Lower leg skin (tissue), 4 donors: Measurements from ENCODE around the gene TGFBR2. TPM values are rescaled to one million over a fixed set of nuclear protein-coding genes. Genes with fewer than 3 reads are reported as not detected.

ENCODE experiments used
- DNase-seq, 2 donors: peaks; one replicate each; pipeline ENCODE4 v3.0.0-alpha.2; 2019; ENCODE audit warnings: low spot score in 2 of 2
- H3K4me3 ChIP-seq: fragments of 200-600 bp; sonication (generic); 2 replicates; pipeline ENCODE4 v1.5.1; 2017; ENCODE audit warnings: mild to moderate bottlenecking, low read depth; ENCODE audit not compliant: poor library complexity, severe bottlenecking
- POLR2A ChIP-seq, 2 donors: fragments of 450-650 bp; IDR thresholded peaks; one replicate each; pipeline ENCODE4 v1.6.1; 2016 to 2017; ENCODE audit warnings: antibody characterized with exemption in 2 of 2, mild to moderate bottlenecking in 1 of 2, moderate library complexity in 1 of 2
- WGBS, 2 donors: methylation state at CpG; one replicate each; pipeline ENCODE4 v1.1.5; 2018; 5-methylcytosine and 5-hydroxymethylcytosine counted together
- intact Hi-C: fragments of 100-400 bp; cut with DNase I; formaldehyde crosslinking; loops from one replicate; pipeline ENCODE4 v1.15.0; 2023; ENCODE audit warnings: low total_unique reads
- total RNA-seq, 4 donors: library from RNA; depleted of rRNA; stranded (reverse); fragments of >200 nt; gene quantifications; one replicate each; pipeline ENCODE4 v1.1.0, GENCODE V29; 2016
- TF ChIP-seq, protein P1 (sequence below), 3 donors: fragments of 450-650 bp; IDR thresholded peaks; one replicate each; pipeline ENCODE4 v1.5.1; 2016; ENCODE audit warnings: antibody characterized with exemption in 3 of 3, mild to moderate bottlenecking in 3 of 3, moderate library complexity in 2 of 3

Gene TGFBR2
- total RNA-seq, 4 donors from 2014 or later: 57.8 to 109 (median 71.4) TPM

DNA sequence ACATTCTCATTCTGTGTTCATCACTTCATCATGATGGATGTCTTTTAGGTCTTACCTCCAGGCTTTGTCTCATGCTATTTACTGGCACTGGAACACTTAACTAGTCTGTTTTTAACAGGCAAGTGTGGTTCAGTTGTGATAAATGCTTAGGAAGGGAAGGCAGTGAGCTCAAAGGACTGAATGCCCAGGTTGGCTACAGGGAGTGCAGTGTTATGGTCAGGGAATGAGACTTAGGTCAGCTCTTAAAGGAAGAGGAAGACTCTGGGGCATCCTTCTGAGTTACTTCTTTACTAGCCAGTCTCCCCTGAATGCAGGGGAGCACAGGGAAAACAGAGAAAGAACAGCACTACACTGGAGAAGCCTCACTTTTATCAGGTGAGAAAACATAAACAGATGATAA lies 72.6 kb downstream of the TGFBR2 start:
- no peak overlapping the region for H3K4me3 ChIP-seq
- DNase-seq: no peak
- intact Hi-C loops: no loop called here
- TF ChIP-seq POLR2A (IDR thresholded peaks at IDR 0.05): no peak
- TF ChIP-seq, protein P1, sequence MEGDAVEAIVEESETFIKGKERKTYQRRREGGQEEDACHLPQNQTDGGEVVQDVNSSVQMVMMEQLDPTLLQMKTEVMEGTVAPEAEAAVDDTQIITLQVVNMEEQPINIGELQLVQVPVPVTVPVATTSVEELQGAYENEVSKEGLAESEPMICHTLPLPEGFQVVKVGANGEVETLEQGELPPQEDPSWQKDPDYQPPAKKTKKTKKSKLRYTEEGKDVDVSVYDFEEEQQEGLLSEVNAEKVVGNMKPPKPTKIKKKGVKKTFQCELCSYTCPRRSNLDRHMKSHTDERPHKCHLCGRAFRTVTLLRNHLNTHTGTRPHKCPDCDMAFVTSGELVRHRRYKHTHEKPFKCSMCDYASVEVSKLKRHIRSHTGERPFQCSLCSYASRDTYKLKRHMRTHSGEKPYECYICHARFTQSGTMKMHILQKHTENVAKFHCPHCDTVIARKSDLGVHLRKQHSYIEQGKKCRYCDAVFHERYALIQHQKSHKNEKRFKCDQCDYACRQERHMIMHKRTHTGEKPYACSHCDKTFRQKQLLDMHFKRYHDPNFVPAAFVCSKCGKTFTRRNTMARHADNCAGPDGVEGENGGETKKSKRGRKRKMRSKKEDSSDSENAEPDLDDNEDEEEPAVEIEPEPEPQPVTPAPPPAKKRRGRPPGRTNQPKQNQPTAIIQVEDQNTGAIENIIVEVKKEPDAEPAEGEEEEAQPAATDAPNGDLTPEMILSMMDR (IDR thresholded peaks at IDR 0.05): no peak

DNA sequence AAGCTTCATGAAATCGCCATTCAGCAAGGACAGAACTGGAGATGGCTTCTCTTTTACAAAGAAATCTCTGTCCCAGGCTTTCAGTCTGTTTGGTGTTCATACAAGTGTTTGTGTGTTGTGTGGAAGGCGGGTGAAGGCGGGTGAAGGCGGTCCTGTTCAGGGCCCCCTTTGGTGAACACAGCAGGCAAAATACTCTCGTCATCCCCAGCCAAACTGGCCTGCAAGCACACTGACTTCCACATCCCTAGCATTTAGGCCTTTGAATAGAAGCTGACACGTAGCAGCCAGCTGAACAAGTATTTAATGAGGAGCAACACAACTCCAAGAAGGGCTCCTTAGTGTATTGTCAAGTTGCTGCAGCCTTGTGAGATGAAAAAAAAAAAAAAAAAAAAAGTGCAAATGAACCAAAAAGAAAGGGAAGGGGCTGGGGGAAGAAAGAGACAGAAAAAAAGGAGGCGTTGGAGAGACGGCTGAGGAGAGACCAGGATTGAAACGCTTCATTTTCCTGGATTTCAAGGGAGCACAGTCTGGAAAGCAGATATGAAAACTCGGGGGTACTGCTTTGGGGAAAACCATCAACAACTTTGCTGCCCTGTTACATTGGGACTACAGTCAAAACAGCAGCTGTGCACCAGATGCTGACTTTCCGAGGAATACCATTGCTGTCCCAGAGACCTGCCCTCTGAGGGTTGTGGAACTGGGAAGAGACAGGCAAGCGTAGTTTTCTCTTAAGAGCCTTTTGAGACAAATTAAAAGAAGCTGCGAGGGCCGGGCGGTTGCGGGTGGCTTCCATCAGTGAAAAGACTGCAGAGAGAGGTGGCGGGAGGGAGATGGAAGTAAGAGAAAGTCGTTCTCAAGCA lies 74.6 kb downstream of the TGFBR2 start:
- WGBS, 2 donors: 62 to 65% methylated on average over 18 of the region's 18 CpGs
- no peak for DNase-seq
- H3K4me3 ChIP-seq: no peak overlapping the region
- intact Hi-C loops: no loop called here
- TF ChIP-seq, protein P1 (IDR thresholded peaks at IDR 0.05): no peak
- TF ChIP-seq POLR2A (IDR thresholded peaks at IDR 0.05): no peak

DNA sequence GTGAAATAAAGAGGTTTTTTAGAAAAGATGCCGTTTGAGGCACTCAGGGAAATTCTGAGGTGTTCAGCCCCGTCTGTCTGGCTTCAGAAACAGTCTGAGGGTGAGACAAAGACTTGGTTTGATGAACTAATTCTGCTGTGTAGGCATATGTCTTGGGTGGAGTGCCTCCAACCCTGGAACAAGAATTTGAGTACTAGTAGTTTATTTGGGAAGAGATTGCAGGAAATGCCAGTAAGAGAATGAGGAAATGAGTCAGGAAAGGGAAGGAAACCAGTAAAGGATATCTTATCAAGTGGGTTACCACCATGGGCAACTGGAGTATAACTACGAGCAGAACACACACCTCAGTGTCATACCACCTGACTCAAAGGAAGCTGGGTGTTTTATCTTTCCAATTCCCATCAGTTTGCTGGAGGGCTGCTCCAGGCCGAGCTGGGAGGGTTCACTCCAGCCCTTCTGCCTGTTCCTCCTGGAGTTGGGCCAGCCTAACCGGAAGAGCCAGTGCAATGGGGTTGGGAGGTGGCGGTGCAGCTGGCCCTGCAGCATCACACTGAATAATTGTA lies 75.3 kb downstream of the TGFBR2 start:
- TF ChIP-seq, protein P1 (IDR thresholded peaks at IDR 0.05): no peak
- no peak for TF ChIP-seq POLR2A (IDR thresholded peaks at IDR 0.05)
- WGBS, 2 donors: 37 to 52% methylated on average over 6 of the region's 6 CpGs
- intact Hi-C loops: no loop called here
- DNase-seq: no peak
- no peak overlapping the region for H3K4me3 ChIP-seq

DNA sequence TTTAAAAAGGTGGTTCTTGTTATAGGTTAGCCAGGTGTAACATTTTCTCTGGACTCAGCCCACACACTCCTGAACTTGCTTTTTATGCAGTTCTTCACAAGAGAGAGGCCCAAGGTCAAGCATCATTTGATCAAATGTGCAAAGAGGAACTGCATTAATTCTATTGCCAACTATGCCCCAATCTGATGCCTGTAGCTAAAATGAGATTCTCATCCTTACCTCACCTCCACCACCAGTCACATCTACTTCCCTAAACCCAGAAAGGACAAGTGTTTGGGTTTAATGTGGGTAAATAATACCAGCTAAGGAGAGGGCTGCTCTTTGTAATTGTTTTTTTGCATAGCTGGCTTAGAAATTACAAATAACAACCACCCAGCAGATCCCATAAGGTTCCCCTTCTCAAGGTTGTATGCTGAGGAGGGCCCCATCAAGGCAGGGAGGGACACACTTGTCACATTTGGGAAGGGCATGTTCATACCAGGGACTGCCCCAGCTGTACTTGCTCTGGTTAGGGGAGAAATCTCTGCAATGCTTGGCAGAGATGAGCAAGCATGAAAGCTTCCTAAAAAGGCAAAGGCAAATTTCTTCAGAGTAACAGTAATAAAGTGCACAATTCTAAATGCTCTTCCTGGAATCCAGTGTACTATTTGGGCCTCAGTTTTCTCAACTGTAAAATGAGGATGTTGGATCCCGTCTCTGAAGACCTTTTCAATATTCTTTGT lies 76.2 kb downstream of the TGFBR2 start:
- intact Hi-C loops: no loop called here
- DNase-seq: no peak
- H3K4me3 ChIP-seq: no peak overlapping the region
- 71 to 80% methylated on average over 1 of the region's 1 CpG for WGBS, 2 donors
- TF ChIP-seq, protein P1 (IDR thresholded peaks at IDR 0.05): no peak
- no peak for TF ChIP-seq POLR2A (IDR thresholded peaks at IDR 0.05)

DNA sequence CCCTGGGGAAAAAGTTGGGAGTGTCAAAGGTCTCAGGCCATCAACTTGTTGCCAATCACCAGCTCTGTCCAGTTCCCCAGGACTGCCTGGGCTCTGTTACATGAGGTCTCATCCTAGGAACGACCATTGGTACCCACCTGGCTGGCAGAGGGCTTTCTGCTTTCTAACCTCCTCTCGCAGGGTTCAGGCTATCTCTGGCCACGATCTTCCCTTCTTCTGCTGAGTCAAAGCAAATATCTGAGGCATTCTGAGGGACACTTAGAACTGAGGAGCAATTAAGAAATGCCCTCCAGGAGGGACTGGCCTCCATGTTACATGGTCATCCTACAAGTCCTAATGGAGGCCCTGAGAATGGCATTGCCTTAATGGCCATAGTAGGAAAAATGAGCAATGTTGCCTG lies 77.4 kb downstream of the TGFBR2 start:
- DNase-seq: no peak
- WGBS, 2 donors: 85 to 95% methylated on average over 3 of the region's 3 CpGs
- no peak for TF ChIP-seq POLR2A (IDR thresholded peaks at IDR 0.05)
- TF ChIP-seq, protein P1 (IDR thresholded peaks at IDR 0.05): no peak
- H3K4me3 ChIP-seq: no peak overlapping the region
- intact Hi-C loops: no loop called here
